Measurements from ENCODE around the gene KCNMA1. TPM values are rescaled to one million over a fixed set of nuclear protein-coding genes. Genes with fewer than 3 reads are reported as not detected.

Gene KCNMA1
- polyA plus RNA-seq, 1 donor = 19.6 TPM

DNA sequence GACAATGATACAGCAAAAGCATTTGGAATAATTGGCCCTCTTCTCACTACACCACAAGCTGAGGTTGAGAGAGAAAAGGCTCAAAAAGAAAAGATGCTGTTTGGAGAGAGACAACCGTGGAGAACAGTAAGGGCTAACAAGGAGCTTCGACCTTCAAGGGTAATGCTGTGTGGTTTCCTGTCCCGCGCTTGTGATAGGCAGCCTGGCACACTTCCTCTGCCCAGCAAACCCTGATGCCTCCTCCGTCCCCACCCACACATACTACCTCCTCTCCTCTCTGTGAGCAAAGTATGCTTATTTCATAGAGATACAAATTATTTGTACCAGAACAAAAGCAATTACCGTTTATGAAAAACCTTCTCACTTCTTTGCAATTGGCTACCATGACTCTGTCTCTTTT, 755.4 kb downstream of the KCNMA1 start:
- Histone ChIP-seq H3K4me3 (ENCODE audit: low read length) (no peak overlapping the region), H3K27ac (ENCODE audit: low read length) (no peak overlapping the region), H3K9me3 (ENCODE audit: control insufficient read depth, low read depth, low read length) (no peaks in the 10 kb centered on the region), H3K4me1 (ENCODE audit: control insufficient read depth, insufficient read depth, low read length) (no peaks in the 10 kb centered on the region), H3K27me3 (ENCODE audit: control insufficient read depth, insufficient read depth, low read length) (peaks cover 8% of the 10 kb centered on the region), H3K36me3 (ENCODE audit: control insufficient read depth, insufficient read depth, low read length) (no peaks in the 10 kb centered on the region)
- DNase-seq = no peak
- no CpG with 5 or more reads among the region's 6 CpGs for WGBS (ENCODE audit: insufficient coverage, low lambda C conversion rate)

GRCh38 chr10:76881477-76882220, 756.0 kb downstream of the KCNMA1 start:
- no CpG with 5 or more reads among the region's 3 CpGs for WGBS (ENCODE audit: insufficient coverage, low lambda C conversion rate)
- Histone ChIP-seq H3K27ac (ENCODE audit: low read length) (no peak overlapping the region), H3K36me3 (ENCODE audit: control insufficient read depth, insufficient read depth, low read length) (no peaks in the 10 kb centered on the region)

DNA sequence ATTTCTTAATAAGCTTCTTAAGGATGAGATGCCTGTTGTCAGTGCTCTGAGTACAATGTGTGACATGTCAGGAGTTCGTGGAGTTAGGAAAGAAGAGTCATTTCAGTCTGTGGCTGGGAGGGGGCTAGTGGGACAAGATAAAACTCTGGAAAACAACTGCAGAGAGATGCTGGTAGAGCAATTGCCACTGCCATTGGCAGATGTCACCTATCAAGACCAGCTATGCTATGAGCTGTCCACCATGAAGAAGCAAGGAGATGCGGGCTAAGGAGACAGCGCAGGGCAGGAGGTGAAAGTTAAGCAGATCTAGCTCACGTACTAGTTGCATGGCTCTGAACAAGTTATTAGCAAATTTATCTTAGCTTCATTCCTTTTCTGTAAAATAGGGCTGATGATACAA, 756.7 kb downstream of the KCNMA1 start:
- Histone ChIP-seq H3K4me1 (ENCODE audit: control insufficient read depth, insufficient read depth, low read length) (no peaks in the 10 kb centered on the region), H3K27me3 (ENCODE audit: control insufficient read depth, insufficient read depth, low read length) (peaks cover 11% of the 10 kb centered on the region), H3K4me3 (ENCODE audit: low read length) (no peak overlapping the region), H3K9me3 (ENCODE audit: control insufficient read depth, low read depth, low read length) (no peaks in the 10 kb centered on the region), H3K27ac (ENCODE audit: low read length) (no peak overlapping the region), H3K36me3 (ENCODE audit: control insufficient read depth, insufficient read depth, low read length) (no peaks in the 10 kb centered on the region)
- WGBS (ENCODE audit: insufficient coverage, low lambda C conversion rate) = 87% methylated on average over 3 of the region's 4 CpGs
- DNase-seq = no peak

More at GRCh38 chr10:76881477-76882220, 756.0 kb downstream of the KCNMA1 start:
- no peaks in the 10 kb centered on the region for H3K9me3 ChIP-seq (ENCODE audit: control insufficient read depth, low read depth, low read length)
- H3K4me1 ChIP-seq (ENCODE audit: control insufficient read depth, insufficient read depth, low read length) = no peaks in the 10 kb centered on the region
- peaks cover 11% of the 10 kb centered on the region for H3K27me3 ChIP-seq (ENCODE audit: control insufficient read depth, insufficient read depth, low read length)
- DNase-seq = no peak
- H3K4me3 ChIP-seq (ENCODE audit: low read length) = no peak overlapping the region

- Histone ChIP-seq H3K4me1 (ENCODE audit: control insufficient read depth, insufficient read depth, low read length) (no peaks in the 10 kb centered on the region), H3K36me3 (ENCODE audit: control insufficient read depth, insufficient read depth, low read length) (no peaks in the 10 kb centered on the region), H3K27me3 (ENCODE audit: control insufficient read depth, insufficient read depth, low read length) (peaks cover 12% of the 10 kb centered on the region), H3K27ac (ENCODE audit: low read length) (no peak overlapping the region), H3K9me3 (ENCODE audit: control insufficient read depth, low read depth, low read length) (no peaks in the 10 kb centered on the region), H3K4me3 (ENCODE audit: low read length) (no peak overlapping the region)
- no peak for DNase-seq
- no CpG with 5 or more reads among the region's 9 CpGs for WGBS (ENCODE audit: insufficient coverage, low lambda C conversion rate)
Observed at GRCh38 chr10:76879116-76879913, 758.3 kb downstream of the KCNMA1 start.

DNA sequence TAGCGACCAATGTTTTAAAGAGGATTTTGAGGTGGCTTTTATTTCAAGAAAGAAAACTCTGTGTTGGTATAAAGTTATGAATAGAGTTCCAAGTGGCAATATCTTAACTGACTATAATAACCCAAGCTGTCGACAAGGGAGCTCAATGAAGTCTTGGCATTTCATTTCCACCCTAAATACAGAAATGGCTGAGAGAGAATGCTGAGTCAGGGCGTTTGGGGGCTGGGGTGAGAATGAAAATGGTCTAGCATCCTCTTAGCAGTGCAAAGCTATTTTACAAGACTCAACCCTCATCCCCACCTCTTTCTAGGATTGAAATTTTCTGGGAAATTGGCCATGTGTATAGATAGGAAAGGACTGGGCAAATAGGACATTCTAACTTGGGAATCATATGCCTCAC, 759.1 kb downstream of the KCNMA1 start:
- Histone ChIP-seq H3K27ac (ENCODE audit: low read length) (no peak overlapping the region), H3K36me3 (ENCODE audit: control insufficient read depth, insufficient read depth, low read length) (no peaks in the 10 kb centered on the region), H3K9me3 (ENCODE audit: control insufficient read depth, low read depth, low read length) (no peaks in the 10 kb centered on the region), H3K4me3 (ENCODE audit: low read length) (no peak overlapping the region), H3K27me3 (ENCODE audit: control insufficient read depth, insufficient read depth, low read length) (peaks cover 12% of the 10 kb centered on the region), H3K4me1 (ENCODE audit: control insufficient read depth, insufficient read depth, low read length) (no peaks in the 10 kb centered on the region)
- WGBS (ENCODE audit: insufficient coverage, low lambda C conversion rate) = no CpG with 5 or more reads among the region's 3 CpGs
- no peak for DNase-seq

- Histone ChIP-seq H3K9me3 (ENCODE audit: control insufficient read depth, low read depth, low read length) (no peaks in the 10 kb centered on the region), H3K36me3 (ENCODE audit: control insufficient read depth, insufficient read depth, low read length) (no peaks in the 10 kb centered on the region), H3K4me1 (ENCODE audit: control insufficient read depth, insufficient read depth, low read length) (no peaks in the 10 kb centered on the region), H3K4me3 (ENCODE audit: low read length) (no peak overlapping the region), H3K27me3 (ENCODE audit: control insufficient read depth, insufficient read depth, low read length) (peaks cover 10% of the 10 kb centered on the region), H3K27ac (ENCODE audit: low read length) (no peak overlapping the region)
- WGBS (ENCODE audit: insufficient coverage, low lambda C conversion rate) = 93% methylated on average over 2 of the region's 3 CpGs
- DNase-seq = no peak
Observed at GRCh38 chr10:76874896-76875295, 762.7 kb downstream of the KCNMA1 start.

DNA sequence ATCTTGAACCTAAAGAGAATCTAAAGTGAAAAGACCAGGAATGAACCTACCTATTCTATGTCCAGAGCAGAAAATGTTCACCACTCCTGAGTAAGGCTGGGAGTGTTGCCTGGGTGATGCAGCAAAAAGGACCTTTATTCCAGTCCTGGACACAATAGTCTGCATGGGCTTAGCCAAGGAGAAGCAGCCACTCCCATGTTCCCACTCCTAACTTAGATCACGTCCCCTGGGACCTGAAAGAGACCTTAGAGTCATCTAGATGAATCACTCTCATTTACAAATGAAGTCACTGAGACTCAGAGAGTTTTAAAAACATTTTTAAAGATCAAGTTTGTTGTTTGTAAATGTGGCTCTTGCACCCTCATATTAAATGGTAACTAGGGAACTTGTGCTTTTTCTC, 763.4 kb downstream of the KCNMA1 start:
- H3K4me3 ChIP-seq (ENCODE audit: low read length) = no peak overlapping the region
- no peak overlapping the region for H3K27ac ChIP-seq (ENCODE audit: low read length)
- no peak for DNase-seq
- H3K9me3 ChIP-seq (ENCODE audit: control insufficient read depth, low read depth, low read length) = no peaks in the 10 kb centered on the region
- no CpG with 5 or more reads among the region's 1 CpG for WGBS (ENCODE audit: insufficient coverage, low lambda C conversion rate)
- no peaks in the 10 kb centered on the region for H3K36me3 ChIP-seq (ENCODE audit: control insufficient read depth, insufficient read depth, low read length)
- no peaks in the 10 kb centered on the region for H3K4me1 ChIP-seq (ENCODE audit: control insufficient read depth, insufficient read depth, low read length)
- peaks cover 9% of the 10 kb centered on the region for H3K27me3 ChIP-seq (ENCODE audit: control insufficient read depth, insufficient read depth, low read length)

GRCh38 chr10:76871697-76872295, 765.8 kb downstream of the KCNMA1 start:
- DNase-seq = no peak

GRCh38 chr10:76869931-76870330, 767.7 kb downstream of the KCNMA1 start:
- no peaks in the 10 kb centered on the region for H3K36me3 ChIP-seq (ENCODE audit: control insufficient read depth, insufficient read depth, low read length)
- no peaks in the 10 kb centered on the region for H3K9me3 ChIP-seq (ENCODE audit: control insufficient read depth, low read depth, low read length)
- H3K4me1 ChIP-seq (ENCODE audit: control insufficient read depth, insufficient read depth, low read length) = no peaks in the 10 kb centered on the region
- no peak for DNase-seq
- no CpG with 5 or more reads among the region's 10 CpGs for WGBS (ENCODE audit: insufficient coverage, low lambda C conversion rate)
- H3K27me3 ChIP-seq (ENCODE audit: control insufficient read depth, insufficient read depth, low read length) = peaks cover 5% of the 10 kb centered on the region
- H3K27ac ChIP-seq (ENCODE audit: low read length) = no peak overlapping the region
- no peak overlapping the region for H3K4me3 ChIP-seq (ENCODE audit: low read length)

More at GRCh38 chr10:76871697-76872295, 765.8 kb downstream of the KCNMA1 start:
- no peak overlapping the region for H3K4me3 ChIP-seq (ENCODE audit: low read length)
- H3K36me3 ChIP-seq (ENCODE audit: control insufficient read depth, insufficient read depth, low read length) = no peaks in the 10 kb centered on the region
- peaks cover 7% of the 10 kb centered on the region for H3K27me3 ChIP-seq (ENCODE audit: control insufficient read depth, insufficient read depth, low read length)
- H3K4me1 ChIP-seq (ENCODE audit: control insufficient read depth, insufficient read depth, low read length) = no peaks in the 10 kb centered on the region
- H3K9me3 ChIP-seq (ENCODE audit: control insufficient read depth, low read depth, low read length) = no peaks in the 10 kb centered on the region
- WGBS (ENCODE audit: insufficient coverage, low lambda C conversion rate) = no CpG with 5 or more reads among the region's 2 CpGs
- no peak overlapping the region for H3K27ac ChIP-seq (ENCODE audit: low read length)

GRCh38 chr10:76868098-76868977, 769.3 kb downstream of the KCNMA1 start:
- H3K9me3 ChIP-seq (ENCODE audit: control insufficient read depth, low read depth, low read length) = no peaks in the 10 kb centered on the region
- WGBS (ENCODE audit: insufficient coverage, low lambda C conversion rate) = 81% methylated on average over 3 of the region's 4 CpGs
- H3K4me1 ChIP-seq (ENCODE audit: control insufficient read depth, insufficient read depth, low read length) = no peaks in the 10 kb centered on the region
- H3K27ac ChIP-seq (ENCODE audit: low read length) = no peak overlapping the region
- no peaks in the 10 kb centered on the region for H3K36me3 ChIP-seq (ENCODE audit: control insufficient read depth, insufficient read depth, low read length)
- DNase-seq = no peak
- H3K27me3 ChIP-seq (ENCODE audit: control insufficient read depth, insufficient read depth, low read length) = peaks cover 2% of the 10 kb centered on the region
- H3K4me3 ChIP-seq (ENCODE audit: low read length) = no peak overlapping the region
